ENCODE results near the gene ZCCHC7.

The ZCCHC7 gene

GRCh38 chr9:37149666-37150308 lies 29.4 kb downstream of the ZCCHC7 start:
- Histone ChIP-seq H3K27ac (no peak overlapping the region), H3K9me3 (ENCODE audit: severe bottlenecking) (no peaks in the 10 kb centered on the region), H3K36me3 (no peaks in the 10 kb centered on the region; the same call in 1 of the 2 replicates), H3K27me3 (ENCODE audit: insufficient read depth, low read depth, severe bottlenecking) (no peaks in the 10 kb centered on the region), H3K4me3 (ENCODE audit: low read depth, low read length) (no peak overlapping the region)
- DNase-seq, result no peak
- TF ChIP-seq CTCF (IDR thresholded peaks at IDR 0.05; ENCODE audit: low read depth, low read length), result no peak

DNA sequence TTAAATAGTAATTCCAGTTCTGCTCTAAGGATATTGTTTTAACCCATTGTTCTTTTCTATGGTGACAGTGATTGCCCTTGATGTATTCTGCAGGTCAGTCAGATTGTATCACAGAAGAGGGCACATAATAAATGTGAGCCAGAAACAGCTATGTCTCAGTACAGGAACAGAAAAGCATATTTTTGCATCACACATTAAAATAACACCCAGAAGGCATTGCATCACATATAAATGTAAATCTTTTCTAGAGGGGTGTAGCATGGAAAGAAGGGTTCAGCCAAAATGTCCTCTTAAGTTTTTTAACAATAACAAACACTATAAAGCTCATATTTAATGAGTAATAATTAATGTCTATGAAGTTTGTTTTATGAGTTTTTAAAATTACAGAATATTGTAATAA lies 30.0 kb downstream of the ZCCHC7 start:
- Histone ChIP-seq H3K27ac (no peak overlapping the region), H3K27me3 (ENCODE audit: insufficient read depth, low read depth, severe bottlenecking) (no peaks in the 10 kb centered on the region), H3K4me3 (ENCODE audit: low read depth, low read length) (no peak overlapping the region), H3K9me3 (ENCODE audit: severe bottlenecking) (no peaks in the 10 kb centered on the region), H3K36me3 (no peaks in the 10 kb centered on the region; the same call in 1 of the 2 replicates)
- no peak for DNase-seq
- no peak for TF ChIP-seq CTCF (IDR thresholded peaks at IDR 0.05; ENCODE audit: low read depth, low read length)

- H3K27me3 ChIP-seq (ENCODE audit: insufficient read depth, low read depth, severe bottlenecking), result no peaks in the 10 kb centered on the region
- H3K9me3 ChIP-seq (ENCODE audit: severe bottlenecking), result no peaks in the 10 kb centered on the region
- no peaks in the 10 kb centered on the region; the same call in 1 of the 2 replicates for H3K36me3 ChIP-seq
- no peak overlapping the region for H3K27ac ChIP-seq
- no peak for TF ChIP-seq CTCF (IDR thresholded peaks at IDR 0.05; ENCODE audit: low read depth, low read length)
- no peak for DNase-seq
- H3K4me3 ChIP-seq (ENCODE audit: low read depth, low read length), result no peak overlapping the region
These were observed 31.4 kb downstream of the ZCCHC7 start for GRCh38 chr9:37151812-37152211.

DNA sequence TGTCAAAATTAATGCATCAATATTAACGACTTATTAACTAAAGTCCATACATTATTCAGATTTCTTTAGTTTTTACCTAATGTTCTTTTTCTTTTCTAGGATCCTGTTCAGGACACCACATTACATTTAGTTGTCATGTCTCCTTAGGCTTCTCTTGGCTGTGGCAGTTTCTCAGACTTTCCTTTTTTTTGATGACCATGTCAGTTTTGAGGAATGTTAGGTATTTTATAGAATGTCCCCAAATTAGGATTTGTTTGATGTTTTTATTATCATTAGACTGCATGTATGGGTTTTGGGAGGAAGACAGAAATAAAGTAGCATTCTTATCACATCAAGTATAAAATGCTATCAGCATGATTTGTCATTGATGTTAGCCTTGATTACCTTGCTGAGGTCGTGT lies 32.0 kb downstream of the ZCCHC7 start:
- no peak overlapping the region for H3K27ac ChIP-seq

DNA sequence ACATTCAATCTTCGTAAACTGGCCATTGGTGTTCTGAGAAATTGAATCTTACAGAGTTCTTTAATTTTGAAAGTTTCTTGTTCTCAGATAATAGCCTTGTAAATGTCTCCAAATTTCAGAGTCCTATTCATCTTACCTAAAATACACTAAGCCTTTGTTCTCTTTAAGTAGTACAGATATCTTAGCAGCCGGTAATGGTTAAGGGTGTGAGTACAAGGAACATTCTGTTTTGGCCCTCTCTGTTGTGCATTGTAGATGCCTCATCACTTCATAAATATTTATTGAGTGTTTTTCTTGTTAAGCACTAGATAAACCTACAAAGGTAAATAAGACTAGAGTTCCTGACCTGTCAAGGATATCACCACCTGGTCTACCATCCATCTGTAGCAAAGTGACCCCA lies 35.2 kb downstream of the ZCCHC7 start:
- H3K9me3 ChIP-seq (ENCODE audit: severe bottlenecking), result no peaks in the 10 kb centered on the region
- TF ChIP-seq CTCF (IDR thresholded peaks at IDR 0.05; ENCODE audit: low read depth, low read length), result no peak
- H3K4me3 ChIP-seq (ENCODE audit: low read depth, low read length), result no peak overlapping the region
- no peaks in the 10 kb centered on the region for H3K27me3 ChIP-seq (ENCODE audit: insufficient read depth, low read depth, severe bottlenecking)
- H3K36me3 ChIP-seq, result peaks cover 5% of the 10 kb centered on the region
- no peak overlapping the region for H3K27ac ChIP-seq
- DNase-seq, result no peak

More for the DNA sequence above, 32.0 kb downstream of the ZCCHC7 start:
- no peak for DNase-seq
- no peak overlapping the region for H3K4me3 ChIP-seq (ENCODE audit: low read depth, low read length)
- TF ChIP-seq CTCF (IDR thresholded peaks at IDR 0.05; ENCODE audit: low read depth, low read length), result no peak
- H3K27me3 ChIP-seq (ENCODE audit: insufficient read depth, low read depth, severe bottlenecking), result no peaks in the 10 kb centered on the region
- H3K9me3 ChIP-seq (ENCODE audit: severe bottlenecking), result no peaks in the 10 kb centered on the region
- no peaks in the 10 kb centered on the region; the same call in 1 of the 2 replicates for H3K36me3 ChIP-seq

DNA sequence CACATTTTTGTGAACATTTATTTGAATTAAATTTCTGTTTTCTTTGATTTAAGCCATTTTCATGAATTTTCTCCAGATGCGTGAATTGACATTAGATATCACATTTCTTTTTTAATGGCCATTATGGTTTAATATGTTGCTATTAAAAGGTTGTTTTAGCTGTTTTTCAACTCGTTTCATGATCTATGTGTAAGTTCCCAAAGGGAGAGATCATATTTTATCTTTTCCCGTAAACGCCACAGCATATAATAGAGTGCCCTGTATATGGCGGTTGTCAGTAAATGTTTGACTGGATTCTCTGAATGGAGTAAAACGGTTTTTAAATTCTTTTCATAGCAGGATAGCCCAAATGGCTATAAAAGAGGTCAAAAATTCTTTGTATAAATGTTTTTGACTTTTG lies 35.8 kb downstream of the ZCCHC7 start:
- Histone ChIP-seq H3K27me3 (ENCODE audit: insufficient read depth, low read depth, severe bottlenecking) (no peaks in the 10 kb centered on the region), H3K4me3 (ENCODE audit: low read depth, low read length) (no peak overlapping the region), H3K36me3 (peaks cover 5% of the 10 kb centered on the region), H3K27ac (no peak overlapping the region), H3K9me3 (ENCODE audit: severe bottlenecking) (no peaks in the 10 kb centered on the region)
- DNase-seq, result no peak
- TF ChIP-seq CTCF (IDR thresholded peaks at IDR 0.05; ENCODE audit: low read depth, low read length), result no peak
